ENCODE data around the gene ST8SIA6.

The ST8SIA6 gene

GRCh38 chr10:17383801-17384555 lies 70.4 kb downstream of the ST8SIA6 start:
- DNase-seq: no peak

GRCh38 chr10:17381502-17382142 lies 72.8 kb downstream of the ST8SIA6 start:
- DNase-seq: no peak

GRCh38 chr10:17380888-17381287 lies 73.5 kb downstream of the ST8SIA6 start:
- no peak for DNase-seq

- no peak for DNase-seq
Observed at GRCh38 chr10:17380016-17380415, 74.4 kb downstream of the ST8SIA6 start.

- no peak for DNase-seq
Observed at GRCh38 chr10:17379151-17379690, 75.2 kb downstream of the ST8SIA6 start.

GRCh38 chr10:17375936-17376584 lies 78.3 kb downstream of the ST8SIA6 start:
- peak in 1 of 2 experiments; percentile 12 for DNase-seq

- DNase-seq: no peak
Observed at GRCh38 chr10:17368708-17369272, 85.6 kb downstream of the ST8SIA6 start.

GRCh38 chr10:17366705-17367104 lies 87.7 kb downstream of the ST8SIA6 start:
- no peak for DNase-seq

- no peak for DNase-seq
Observed at GRCh38 chr10:17365402-17365801, 89.0 kb downstream of the ST8SIA6 start.

- DNase-seq: no peak
Observed at GRCh38 chr10:17358461-17358860, 95.9 kb downstream of the ST8SIA6 start.

GRCh38 chr10:17357781-17358180 lies 96.6 kb downstream of the ST8SIA6 start:
- DNase-seq: no peak

- no peak for DNase-seq
Observed at GRCh38 chr10:17356820-17357219, 97.6 kb downstream of the ST8SIA6 start.

- DNase-seq: no peak
Observed at GRCh38 chr10:17354781-17355180, 99.6 kb downstream of the ST8SIA6 start.

GRCh38 chr10:17353568-17354300 lies 100.7 kb downstream of the ST8SIA6 start:
- no peak for DNase-seq

GRCh38 chr10:17352583-17352982 lies 101.8 kb downstream of the ST8SIA6 start:
- no peak for DNase-seq

GRCh38 chr10:17351506-17351905 lies 102.9 kb downstream of the ST8SIA6 start:
- DNase-seq: no peak

GRCh38 chr10:17349717-17350116 lies 104.7 kb downstream of the ST8SIA6 start:
- DNase-seq: no peak

- DNase-seq: no peak
Observed at GRCh38 chr10:17348501-17349349, 105.7 kb downstream of the ST8SIA6 start.

GRCh38 chr10:17348011-17348500 lies 106.3 kb downstream of the ST8SIA6 start:
- no peak for DNase-seq

GRCh38 chr10:17344206-17344605 lies 110.2 kb downstream of the ST8SIA6 start:
- DNase-seq: no peak

- DNase-seq: no peak
Observed at GRCh38 chr10:17343118-17343517, 111.3 kb downstream of the ST8SIA6 start.
